ENCODE results near the gene KCNMA1. TPM values are rescaled to one million over a fixed set of nuclear protein-coding genes. Genes with fewer than 3 reads are reported as not detected.

KCNMA1 gene
- total RNA-seq, 1 donor from 2014 or later: 20.6 TPM

- DNase-seq (ENCODE audit: low spot score): no peak
These were observed 179.9 kb downstream of the KCNMA1 start for GRCh38 chr10:77457721-77458120.

DNA sequence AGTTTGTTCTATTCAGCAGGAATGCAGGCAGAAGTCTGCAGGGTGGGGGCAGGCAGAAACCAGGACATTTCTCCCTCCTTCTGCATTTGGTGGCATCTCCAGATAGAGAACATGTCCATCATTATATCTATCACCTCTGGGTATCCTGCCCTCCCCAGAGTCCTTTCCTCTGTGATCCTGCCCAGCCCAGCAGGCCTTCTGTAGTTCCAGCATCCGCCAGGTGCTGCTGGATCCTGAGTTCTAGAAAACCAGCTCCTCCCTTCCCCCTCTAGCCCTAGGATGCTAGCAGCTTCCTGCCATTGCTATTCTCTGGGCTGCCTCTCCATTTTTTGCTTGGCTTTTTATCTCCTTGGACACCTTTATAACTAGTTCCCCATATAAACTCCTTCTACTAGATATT lies 180.3 kb downstream of the KCNMA1 start:
- no peak for DNase-seq (ENCODE audit: low spot score)

DNA sequence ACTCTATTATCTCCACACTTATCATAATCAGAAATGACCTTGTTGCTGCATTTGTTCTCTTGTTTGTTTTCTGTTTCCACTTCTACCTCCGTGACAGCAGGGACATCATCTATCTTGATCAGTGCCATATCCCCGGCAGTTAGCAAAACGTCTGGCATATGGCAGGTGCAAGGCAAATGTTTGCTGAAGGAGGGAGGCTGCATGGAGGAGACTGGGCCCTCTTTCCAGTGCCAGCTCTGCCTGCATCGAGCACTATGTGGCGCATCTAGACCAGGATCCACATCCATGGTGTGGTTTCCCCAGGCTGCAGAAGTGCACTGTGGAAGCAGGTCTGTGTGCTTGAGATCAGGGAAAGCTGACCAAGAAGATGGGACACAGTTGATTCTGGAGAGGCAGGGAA lies 181.2 kb downstream of the KCNMA1 start:
- DNase-seq (ENCODE audit: low spot score): no peak

GRCh38 chr10:77455561-77455960 lies 182.0 kb downstream of the KCNMA1 start:
- no peak for DNase-seq (ENCODE audit: low spot score)

GRCh38 chr10:77452952-77453564 lies 184.6 kb downstream of the KCNMA1 start:
- DNase-seq (ENCODE audit: low spot score): no peak

DNA sequence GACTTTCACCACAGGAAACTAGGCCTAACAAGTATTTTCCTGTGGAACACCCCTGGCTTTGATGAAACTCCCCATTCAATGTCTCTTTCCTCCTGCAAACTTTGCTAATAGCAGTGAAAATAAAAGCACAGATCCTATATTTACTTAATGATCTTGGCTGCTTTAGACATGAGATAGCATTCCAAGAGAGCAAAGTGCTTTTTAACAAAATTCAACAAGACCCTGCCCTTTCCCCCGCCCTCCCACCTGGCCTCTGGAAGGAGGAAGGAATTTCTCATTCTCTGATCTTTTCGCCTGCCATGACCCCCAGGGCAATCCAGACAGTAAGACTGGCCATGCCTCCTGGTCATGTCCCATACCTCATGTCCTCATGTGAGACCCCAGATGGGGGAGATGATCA lies 185.7 kb downstream of the KCNMA1 start:
- DNase-seq (ENCODE audit: low spot score): no peak

DNA sequence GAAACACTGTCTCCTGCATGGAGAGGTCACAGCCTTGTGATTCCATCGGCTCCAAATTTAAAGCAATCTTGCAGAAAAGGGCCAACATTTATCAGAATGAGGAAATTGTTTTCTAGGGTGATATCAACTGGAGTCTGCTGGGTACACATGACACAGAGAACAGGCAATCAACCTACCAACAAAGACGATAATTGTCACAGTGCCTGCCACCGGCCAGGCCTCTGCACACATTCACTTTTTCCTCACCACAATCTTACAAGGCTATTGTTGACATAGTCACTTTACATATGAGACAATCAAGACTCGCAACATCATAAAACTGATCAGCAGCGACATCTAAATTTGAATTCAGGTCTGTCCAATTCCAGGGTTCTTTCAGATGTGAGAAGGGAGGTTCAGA lies 189.4 kb downstream of the KCNMA1 start:
- DNase-seq (ENCODE audit: low spot score): no peak

DNA sequence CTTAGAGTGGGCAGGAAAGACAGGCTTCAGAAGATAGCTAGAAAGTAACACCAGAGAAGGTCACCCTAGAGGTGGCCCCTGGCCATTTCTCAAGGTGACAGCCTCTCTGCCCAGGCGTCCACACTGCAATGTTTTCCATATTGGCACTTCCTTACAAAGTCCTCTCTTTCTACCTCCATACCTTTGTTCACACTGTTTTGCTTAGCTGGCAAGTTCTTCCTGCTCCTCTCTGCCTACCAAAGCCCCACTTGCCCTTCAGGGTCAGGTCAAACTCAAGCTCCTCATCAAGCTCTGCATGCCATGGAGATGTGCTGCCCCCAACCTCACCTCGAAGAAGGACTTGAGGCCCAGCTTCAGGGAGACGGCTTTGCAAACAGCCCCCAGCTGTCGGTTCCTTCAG lies 190.9 kb downstream of the KCNMA1 start:
- DNase-seq (ENCODE audit: low spot score): no peak

GRCh38 chr10:77445547-77445946 lies 192.1 kb downstream of the KCNMA1 start:
- DNase-seq (ENCODE audit: low spot score): no peak

GRCh38 chr10:77444041-77444440 lies 193.6 kb downstream of the KCNMA1 start:
- DNase-seq (ENCODE audit: low spot score): no peak

GRCh38 chr10:77442699-77443189 lies 194.9 kb downstream of the KCNMA1 start:
- DNase-seq (ENCODE audit: low spot score): no peak

GRCh38 chr10:77441353-77442166 lies 196.0 kb downstream of the KCNMA1 start:
- no peak for DNase-seq (ENCODE audit: low spot score)

DNA sequence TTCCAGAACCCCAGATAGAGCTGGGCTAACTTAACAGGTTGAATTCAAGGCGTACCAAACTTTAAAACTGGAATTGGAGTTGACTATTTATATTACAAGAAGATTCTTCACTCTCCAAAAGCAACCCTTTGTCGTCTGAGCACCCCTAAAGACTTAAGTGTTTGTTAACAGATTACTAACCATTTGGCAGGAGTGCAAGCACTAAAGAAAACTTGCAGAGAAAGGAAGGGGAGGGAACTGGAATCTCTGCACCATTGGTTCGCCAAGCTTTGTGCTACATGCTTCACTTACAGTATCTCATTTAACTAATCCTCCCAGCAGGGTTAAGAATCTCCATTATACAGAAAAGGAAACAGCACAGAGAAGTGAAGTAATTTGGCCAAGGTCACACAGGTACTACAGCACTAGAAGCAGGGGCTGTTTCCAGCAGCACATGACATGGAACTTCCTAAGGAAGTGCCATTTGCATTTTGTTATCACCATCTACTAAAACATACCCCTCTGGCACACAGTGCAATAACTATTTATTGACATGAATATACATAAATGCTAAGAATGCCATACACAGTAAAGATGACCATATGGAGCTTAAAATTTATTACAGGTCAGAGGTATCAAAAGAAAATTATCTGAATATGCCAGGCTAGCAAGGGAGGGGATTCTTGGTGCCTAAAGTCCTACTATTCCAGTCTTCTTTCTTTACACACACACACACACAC lies 201.2 kb downstream of the KCNMA1 start:
- no peak for DNase-seq (ENCODE audit: low spot score)

GRCh38 chr10:77433546-77433945 lies 204.1 kb downstream of the KCNMA1 start:
- DNase-seq (ENCODE audit: low spot score): no peak

- DNase-seq (ENCODE audit: low spot score): no peak
These were observed 205.4 kb downstream of the KCNMA1 start for GRCh38 chr10:77431980-77432797.

GRCh38 chr10:77431209-77431611 lies 206.4 kb downstream of the KCNMA1 start:
- no peak for DNase-seq (ENCODE audit: low spot score)

DNA sequence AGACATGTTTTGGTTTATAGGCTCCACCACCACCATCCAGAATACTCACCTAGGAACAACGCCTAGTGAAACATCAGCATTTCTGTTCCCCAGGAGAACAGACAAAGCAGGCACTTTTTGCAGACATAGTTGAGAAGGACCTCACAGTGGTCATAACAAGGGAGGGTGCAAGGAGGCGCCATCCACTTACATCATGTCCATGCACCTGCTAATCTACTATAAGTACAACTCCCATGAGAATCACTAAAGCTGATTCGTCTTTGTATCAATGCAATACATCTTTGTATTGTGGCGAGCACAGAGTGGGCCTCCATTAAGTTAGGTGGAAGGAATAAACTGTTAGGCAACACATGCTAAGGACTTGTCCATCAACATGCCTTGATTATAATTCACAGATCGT lies 207.1 kb downstream of the KCNMA1 start:
- no peak for DNase-seq (ENCODE audit: low spot score)

- DNase-seq (ENCODE audit: low spot score): no peak
These were observed 208.8 kb downstream of the KCNMA1 start for GRCh38 chr10:77428691-77429395.

DNA sequence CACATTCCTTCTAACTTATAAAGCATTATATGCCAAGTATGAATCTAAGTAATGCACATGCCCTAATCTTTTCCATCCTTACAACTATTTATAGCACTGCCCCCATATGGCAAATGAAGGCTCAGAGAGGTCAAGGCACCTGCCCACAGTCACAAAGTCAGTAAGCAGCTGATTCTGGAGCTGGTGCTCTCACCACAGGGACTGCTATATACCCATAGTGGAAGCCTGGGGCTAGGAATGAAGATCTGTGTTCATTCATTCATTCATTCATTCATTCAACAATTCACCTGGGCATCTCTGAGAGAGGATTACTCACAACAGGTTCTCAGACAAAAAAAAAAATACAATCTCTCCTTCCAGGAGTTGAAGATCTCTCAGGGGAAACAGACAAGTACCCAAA lies 213.4 kb downstream of the KCNMA1 start:
- DNase-seq (ENCODE audit: low spot score): no peak

DNA sequence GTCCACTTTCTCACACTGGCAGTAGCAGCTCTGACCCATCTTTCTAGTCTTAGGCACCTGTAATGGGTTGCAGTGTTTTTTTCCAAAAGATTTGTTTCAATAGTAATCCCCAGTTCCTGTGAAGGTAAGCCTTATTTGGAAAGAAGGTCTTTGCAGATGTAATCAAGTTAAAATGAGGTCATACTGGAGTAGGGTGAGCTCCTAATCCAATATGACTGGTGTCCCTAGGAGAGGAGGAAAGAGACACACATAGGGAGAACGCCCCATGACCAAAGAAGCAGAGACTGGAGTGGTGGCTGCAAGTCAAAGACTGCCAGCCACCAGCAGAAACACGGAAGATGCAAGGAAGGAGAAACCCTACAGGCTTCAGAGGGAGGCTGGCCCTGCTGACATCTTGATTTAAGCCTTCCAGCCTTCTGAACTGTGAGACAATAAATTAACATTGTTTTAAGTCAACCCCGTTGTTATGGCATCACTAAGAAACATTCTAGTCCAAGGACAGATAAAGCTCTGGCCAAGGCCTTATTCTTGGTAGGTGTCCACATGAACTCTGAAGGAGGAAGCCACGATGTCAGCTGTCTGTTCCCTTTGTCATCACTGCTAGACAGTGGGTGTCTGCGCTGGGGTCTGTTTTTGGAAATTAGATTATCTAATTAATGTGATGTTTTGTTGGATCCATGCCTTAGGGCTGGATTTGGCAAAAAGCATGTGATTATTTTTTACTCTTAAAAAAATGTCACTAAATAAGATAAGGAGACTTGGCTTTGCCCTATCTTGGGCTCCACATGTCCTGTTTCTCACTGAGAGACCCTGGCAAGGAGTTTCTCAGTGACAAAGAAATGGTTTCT lies 214.9 kb downstream of the KCNMA1 start:
- DNase-seq (ENCODE audit: low spot score): no peak

Data from mesenteric fat pad (tissue), 1 donor.